Stimulated activated CD8-positive, alpha-beta memory T cell treated with anti-CD3 and anti-CD28 coated beads, Interleukin-7, amount 100 ng/mL, for 1 hour (primary cell): Measurements from ENCODE around the gene CXCR1.
A peak's percentile ranks its signal among the peaks of the same experiment; 100 is the strongest.
"Not testable (repeated sequence)": the region's sequence is repeated elsewhere in the genome, so short reads cannot be mapped to it uniquely, and the experiment has no call there.

Experiments
- DNase-seq, 2 donors: peaks; one replicate each; pipeline ENCODE4 v3.0.0-alpha.2; 2020; ENCODE audit warnings: low read depth in 2 of 2

CXCR1 gene

DNA sequence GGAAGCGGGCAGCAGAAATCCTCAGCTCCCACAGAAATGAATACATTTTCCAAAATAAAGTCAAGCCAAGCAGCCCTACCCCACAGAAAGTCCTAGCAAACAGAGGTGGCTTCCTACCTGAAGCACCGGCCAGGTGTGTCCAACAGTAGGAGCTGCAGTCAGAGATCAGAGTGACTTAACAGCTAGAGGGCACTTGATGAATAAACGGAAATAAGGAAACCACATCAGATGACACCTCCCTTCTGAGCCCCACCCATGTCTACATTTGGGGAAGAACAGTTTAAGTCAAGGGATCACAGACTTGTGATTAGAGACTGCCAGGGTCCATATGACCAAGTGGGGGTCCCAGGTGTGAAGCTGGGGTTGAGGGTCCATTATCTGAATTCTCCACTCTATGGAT is at the start of gene CXCR1:
TSS of gene CXCR1 (minus strand) at position 172 of the 400 bp plus-strand sequence. CDS start 1,751 bp downstream, outside the sequence.
- DNase-seq: peak; percentile 3 to 24

- no peak for DNase-seq
These were observed 49.5 kb upstream of the CXCR1 start for GRCh38 chr2:218216336-218216673.

DNA sequence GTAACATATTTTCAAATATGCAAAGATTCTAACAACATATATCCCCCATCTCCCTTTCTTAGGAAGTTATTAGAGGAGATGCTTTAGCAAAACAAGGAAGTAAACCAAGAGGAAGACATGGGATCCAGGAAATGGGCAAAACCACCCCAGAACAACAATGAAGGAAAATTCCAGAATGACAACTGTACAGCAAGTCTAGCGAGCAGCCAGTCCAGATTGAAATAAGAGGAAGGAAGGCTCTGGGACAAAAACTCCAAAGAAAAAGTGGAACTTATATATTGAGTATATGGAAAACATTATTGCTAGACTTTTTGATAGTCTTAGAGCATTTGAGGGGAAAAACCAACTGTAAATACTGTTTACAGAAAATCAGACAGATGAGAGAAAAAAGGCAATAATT is 47.4 kb upstream of the CXCR1 start:
- no peak for DNase-seq

GRCh38 chr2:218209078-218209477 is 42.3 kb upstream of the CXCR1 start:
- no peak for DNase-seq

DNA sequence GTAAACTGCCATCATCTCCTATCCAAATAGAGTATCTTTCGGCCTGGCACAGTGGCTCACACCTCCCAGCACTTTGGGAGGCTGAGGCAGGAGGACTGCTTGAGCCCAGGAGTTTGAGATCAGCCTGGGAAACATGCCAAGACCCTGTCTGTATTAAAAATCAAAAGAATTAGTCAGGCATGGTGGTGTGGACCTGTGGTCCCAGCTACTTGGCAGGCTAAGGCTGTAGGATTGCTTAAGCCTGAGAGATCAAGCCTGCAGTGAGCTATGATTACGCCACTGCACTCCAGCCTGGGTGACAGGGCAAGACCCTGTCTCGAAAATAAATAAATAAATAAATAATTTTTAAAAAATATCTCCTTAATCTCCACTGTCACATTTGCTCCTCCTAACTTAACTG is 35.5 kb upstream of the CXCR1 start:
- no peak for DNase-seq

GRCh38 chr2:218196974-218197373 is 30.2 kb upstream of the CXCR1 start:
- no peak for DNase-seq

- DNase-seq: no peak
These were observed 28.1 kb upstream of the CXCR1 start for GRCh38 chr2:218194880-218195279.

DNA sequence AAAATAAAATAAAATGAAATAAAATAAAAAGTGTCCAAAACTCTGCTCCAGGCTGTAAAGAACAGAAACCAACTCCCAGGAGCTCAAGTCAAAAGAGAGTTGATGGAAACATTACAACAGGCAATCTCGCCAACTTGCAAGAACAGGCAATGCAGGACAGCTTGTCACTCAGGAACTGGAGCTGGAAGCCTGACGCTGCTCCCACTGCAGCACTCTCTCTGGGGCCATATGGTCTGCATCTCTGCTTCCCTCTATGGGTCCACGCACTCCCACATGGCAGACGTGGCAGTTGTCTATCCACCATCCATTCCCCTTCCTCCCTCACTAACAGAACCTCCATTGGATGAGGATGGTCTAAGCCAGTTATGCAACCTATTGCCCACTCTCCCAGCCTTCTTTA is 26.9 kb upstream of the CXCR1 start:
- DNase-seq: no peak

- DNase-seq: no peak
These were observed 26.2 kb upstream of the CXCR1 start for GRCh38 chr2:218192902-218193430.

GRCh38 chr2:218188528-218188927 is 21.8 kb upstream of the CXCR1 start:
- no peak for DNase-seq

DNA sequence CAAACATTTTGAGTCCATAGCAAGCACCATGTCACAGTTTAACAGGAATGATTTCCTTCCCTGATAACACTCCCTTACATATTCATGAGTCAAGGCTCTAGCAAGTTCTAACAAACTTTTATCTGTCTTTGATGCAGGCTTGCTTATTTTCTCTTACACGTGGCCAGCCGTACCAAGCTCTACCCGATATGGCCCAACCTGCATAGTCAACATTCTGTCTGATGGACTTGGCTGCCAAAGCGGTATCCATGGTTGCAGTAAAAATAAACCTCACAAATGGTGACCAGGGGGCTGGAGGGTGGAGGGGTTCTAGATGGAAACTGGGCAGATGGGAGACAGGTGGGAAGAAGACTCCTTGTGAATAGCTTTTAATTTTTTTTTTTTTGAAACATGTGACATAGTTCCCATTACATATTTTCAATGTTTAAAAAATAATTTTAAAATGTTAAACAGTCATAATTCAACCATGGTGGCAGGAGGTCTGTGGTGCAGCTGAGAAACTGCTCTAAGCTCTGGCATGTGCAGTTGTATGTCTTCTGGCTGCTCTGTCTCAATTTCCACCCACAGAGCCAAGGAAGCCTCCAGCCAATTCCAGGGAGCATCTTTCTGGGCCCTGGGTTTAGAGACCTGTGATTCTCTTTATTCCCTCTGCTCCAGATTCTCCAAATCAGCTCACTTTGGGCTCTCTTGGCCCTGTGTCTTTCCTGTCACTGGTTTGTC is 20.7 kb upstream of the CXCR1 start:
- DNase-seq: no peak

DNA sequence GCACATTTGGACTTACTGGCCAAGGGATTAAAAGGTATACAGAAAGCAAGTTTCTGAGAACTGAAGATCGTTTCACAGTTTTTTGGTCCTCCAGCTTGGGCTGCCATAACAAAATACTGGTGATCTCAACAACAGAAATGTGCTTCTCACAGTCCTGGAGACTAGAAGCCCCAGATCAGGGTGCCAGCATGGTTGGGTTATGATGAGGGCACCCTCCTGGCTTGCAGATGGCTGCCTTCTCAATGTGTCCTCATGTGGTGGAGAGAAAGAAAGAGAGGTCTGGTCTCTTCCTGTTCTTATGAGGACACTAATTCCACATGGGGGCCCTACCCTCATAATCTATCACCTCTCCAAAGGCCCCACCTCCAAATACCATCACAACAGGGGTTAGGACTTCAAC is 20.1 kb upstream of the CXCR1 start:
- DNase-seq: no peak

- peak; percentile 37 to 47 for DNase-seq
These were observed 19.6 kb upstream of the CXCR1 start for GRCh38 chr2:218186355-218186766.

GRCh38 chr2:218184331-218184730 is 17.6 kb upstream of the CXCR1 start:
- no peak for DNase-seq

- no peak for DNase-seq
These were observed 13.8 kb upstream of the CXCR1 start for GRCh38 chr2:218180467-218181114.

- DNase-seq: no peak
These were observed 13.0 kb upstream of the CXCR1 start for GRCh38 chr2:218179782-218180181.

DNA sequence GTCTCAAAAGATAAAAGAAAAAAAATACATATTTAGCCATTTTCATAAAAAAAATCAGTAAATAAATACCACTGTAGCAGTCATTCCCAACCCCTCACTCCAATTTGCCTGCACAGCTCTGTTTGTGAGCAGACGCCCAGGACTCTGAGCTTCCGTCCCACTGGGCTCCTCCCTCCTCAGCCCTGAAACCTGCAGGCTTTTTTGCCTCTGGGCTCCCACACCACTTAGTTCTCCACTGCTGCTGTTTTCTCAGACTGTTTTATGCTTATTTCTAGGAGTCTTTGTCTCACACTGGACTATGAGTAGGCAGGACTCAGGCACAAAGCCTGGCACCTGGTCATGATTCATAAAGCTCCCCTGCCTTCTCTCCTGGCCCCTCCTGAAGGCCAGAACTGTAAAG is 6.1 kb upstream of the CXCR1 start:
- no peak for DNase-seq

DNA sequence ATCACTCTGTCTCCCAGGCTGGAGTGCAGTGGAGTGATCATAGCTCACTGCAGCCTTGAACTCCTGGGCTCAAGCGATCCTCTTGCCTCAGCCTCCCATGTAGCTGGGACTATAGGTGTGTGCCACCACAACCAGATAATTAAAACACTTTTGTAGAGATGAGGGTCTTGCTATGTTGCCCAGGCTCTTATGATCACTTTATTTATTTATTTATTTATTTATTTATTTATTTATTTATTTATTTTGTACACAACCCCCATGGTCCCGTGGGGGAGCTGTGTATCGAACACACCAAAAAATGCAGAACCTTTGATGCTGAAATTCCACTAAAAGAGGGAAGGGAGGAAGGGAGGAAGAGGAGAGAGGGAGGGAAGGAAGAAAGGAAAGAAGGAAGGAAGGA is 5.0 kb upstream of the CXCR1 start:
- DNase-seq: not testable (repeated sequence)

DNA sequence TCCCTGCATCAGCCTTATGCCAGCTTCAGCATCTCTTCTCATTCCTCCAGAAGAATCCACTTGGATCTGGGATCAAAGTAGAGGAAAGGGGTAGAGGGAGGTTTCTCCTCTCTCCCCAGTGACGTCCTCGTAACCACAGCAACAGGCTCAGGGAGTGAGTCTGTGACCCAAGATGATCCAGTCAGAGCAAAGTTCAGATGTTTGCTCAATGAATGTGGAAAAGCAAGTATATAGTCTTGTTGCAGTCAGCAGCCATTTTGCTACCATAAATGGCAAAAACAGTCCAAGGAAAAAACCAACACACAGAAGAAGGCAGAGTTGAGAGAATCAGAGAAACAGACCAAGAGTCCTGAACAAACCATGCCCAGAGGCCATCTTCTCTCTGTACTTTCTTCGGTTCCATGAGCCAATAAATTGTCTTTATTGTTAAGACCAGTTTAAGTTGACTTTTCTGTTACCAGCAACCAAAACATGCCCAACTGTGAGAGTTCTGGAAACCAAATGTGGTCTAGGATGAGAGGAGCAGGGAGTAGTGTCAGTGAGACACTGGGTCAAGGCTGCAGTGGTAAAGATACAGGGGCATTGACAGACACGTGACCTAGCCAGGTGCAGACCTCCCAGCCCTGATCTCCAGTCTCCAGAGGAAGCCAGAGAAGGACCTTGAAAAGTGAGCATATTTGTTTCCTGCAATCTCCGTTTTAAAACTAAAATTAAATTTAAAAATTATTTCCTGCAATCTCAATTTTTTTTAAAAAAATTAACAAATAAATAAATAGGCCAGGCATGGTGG is 3.2 kb upstream of the CXCR1 start:
- DNase-seq: no peak

DNA sequence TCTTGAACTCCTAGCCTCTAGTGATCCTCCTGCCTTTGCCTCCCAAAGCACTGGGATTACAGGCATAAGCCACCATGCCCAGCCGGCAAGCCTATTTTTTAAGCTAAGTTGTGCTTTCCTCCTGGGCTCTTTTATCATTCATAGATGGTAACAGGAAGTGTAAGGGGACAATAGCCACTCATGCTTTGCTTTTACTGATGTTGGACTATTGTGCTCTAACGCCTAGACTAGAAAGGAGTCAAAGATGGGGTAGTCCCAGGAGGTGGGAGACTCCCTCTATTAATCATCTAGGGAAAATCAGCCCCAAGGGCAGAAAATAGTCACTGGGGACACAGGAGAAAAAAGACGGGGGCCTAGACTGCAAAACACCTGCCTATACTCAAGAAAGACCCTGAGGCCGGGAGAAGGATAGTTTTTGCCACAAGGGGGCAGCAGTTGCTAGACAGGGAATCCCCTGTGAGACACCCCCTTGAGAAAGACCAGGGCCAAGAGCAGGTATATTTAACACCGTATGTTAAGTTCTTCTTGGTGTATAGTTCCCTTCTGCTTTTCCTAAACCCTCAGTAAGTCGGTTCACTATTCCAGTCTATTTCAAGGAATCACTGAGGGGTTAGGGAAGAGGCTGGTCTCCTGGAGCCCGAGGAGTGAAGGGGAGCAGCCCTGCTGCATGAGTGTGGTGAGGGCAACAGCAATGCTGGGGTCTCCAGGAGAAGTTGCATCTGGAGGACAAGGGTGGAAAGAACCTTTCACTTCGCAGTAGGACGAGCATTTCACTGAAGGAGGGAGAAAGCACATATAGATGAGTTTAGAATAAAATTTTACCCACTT is 2.1 kb upstream of the CXCR1 start:
- DNase-seq: peak; percentile 31 to 55

DNA sequence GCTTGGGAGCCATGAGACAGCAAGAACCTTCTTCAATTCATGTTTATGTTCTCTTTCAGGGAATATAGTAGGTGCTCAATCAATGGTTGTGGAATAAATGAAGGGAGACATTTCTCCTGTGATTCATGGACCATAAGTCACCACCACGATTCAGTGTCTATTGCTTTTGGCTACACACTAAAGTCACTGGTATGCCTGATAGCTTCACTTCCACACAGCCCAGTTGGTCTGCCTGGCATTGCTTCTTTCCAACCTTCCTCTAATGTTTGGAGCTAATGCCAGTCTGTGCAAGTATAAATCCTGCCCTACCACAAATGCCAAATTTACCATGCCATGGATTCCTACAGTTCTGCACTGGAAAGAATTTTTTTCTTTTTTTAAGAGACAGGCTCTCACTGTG is 1.3 kb upstream of the CXCR1 start:
- DNase-seq: no peak

- no peak for DNase-seq
These were observed 3.9 kb downstream of the CXCR1 start for GRCh38 chr2:218162814-218163213.
